HG02981 (cell line): ENCODE measurements around the gene PPP1R1B.

Experiments
- ATAC-seq: cut with Tn5 transposase; IDR thresholded peaks from one replicate; pipeline ENCODE4 v1.9.1; 2021; ENCODE audit warnings: mild to moderate bottlenecking, moderate library complexity; ENCODE audit not compliant: unreplicated experiment

PPP1R1B gene

GRCh38 chr17:39600288-39600996, 26.3 kb upstream of the PPP1R1B start:
- no peak for ATAC-seq

DNA sequence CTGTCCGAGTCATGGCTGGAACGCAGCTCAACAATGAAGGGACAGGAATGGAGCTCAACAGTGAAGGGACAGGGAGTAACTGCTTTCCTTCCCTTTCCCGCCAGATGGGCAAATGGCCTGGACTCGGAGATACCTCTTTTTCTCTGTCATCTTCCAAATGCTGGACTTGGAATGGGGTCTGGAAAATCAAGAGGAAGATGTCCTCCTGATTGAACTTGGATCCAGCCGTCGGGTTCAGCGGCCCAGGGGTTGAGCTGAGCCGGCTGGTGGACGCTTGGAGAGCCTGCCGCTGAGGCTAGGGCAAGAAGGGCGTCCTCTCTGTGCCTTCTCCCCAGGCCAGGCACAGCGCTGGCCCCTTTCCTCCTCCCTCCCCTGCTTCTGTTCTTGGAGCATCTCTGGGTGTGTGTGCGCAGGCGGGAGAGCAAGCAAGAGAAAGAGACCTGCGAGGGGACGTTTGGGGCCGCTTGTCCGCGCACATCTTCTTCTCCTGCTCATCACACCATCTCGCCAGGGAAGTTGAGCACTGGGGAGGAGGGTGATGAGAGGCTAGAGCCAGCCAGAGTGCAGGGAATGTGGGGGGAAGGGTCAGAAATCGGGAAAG, 25.7 kb upstream of the PPP1R1B start:
- ATAC-seq, result no peak

DNA sequence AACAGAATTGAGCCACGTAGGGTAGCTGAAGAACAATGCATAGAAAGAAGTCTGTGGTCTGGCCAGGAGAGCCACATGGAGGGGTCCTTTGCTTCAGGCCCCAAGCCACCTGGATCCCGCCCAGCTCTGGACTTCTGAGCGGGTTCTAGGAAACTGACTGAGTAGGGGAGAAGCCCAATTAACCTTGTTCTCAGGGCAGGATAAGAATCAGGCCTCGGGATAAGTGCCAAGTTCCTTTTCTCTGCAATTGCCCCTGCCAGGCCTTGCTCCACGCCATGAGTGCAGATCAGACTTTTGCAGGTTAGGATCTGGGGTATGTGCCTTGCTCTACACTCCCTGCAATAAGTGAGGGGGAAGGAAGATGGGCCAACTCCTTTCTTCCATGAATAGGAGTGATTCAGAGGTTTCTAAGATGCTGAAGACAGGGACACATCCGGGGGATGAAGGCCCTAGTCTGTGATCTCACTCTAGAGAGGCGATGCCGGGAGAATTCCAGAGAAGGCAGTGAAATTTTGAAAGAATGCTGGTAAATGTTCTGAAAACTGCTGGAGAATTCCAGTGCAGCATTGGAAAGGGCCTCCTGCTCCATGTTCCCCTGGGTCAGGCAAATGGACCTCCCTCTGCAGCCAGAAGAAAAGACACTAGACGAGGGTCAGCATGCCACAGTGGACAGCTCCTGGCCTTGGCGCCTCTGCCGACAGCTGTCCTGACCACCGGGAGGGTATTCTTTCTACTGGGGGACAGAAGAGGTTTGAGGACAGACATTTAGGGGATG, 24.8 kb upstream of the PPP1R1B start:
- no peak for ATAC-seq

DNA sequence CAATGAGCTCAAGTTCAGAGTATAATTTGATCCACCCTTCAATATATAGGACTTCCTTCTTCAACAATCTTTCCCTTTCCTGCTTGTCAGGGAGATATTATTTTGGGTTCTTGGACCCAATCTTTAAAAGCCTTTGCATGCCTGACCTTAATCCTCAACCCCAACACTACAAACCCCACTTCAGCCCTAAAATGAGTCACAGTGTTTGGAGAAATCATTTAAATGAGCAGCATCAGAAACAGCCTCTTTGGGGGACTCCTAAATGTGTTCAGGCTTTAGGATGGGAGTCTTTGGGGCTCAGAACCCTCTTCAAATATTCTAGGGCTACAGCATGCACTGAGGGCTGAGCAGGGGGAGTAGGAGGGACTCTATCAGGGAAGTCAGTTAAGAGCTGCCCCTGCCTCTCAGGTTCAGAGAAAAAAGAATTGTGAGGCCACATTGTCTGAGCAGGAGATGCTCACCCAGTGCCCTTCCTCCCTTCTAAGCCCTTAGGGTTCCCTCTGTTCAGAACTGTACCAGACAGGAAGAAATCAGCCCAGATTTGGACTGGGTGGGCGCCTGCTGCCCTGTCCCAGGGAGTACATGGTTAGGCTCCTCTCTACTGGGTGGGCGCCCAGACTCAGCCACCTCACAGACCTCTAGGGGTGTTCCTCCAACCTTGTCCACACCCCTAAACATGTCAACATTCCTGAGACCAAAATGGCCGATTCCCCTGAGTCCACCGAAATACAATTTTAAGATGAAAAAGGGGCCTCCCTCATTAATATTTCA, 24.0 kb upstream of the PPP1R1B start:
- ATAC-seq, result no peak

GRCh38 chr17:39603304-39604016, 23.3 kb upstream of the PPP1R1B start:
- ATAC-seq, result no peak

- no peak for ATAC-seq
Observed at GRCh38 chr17:39604911-39605491, 21.8 kb upstream of the PPP1R1B start.

DNA sequence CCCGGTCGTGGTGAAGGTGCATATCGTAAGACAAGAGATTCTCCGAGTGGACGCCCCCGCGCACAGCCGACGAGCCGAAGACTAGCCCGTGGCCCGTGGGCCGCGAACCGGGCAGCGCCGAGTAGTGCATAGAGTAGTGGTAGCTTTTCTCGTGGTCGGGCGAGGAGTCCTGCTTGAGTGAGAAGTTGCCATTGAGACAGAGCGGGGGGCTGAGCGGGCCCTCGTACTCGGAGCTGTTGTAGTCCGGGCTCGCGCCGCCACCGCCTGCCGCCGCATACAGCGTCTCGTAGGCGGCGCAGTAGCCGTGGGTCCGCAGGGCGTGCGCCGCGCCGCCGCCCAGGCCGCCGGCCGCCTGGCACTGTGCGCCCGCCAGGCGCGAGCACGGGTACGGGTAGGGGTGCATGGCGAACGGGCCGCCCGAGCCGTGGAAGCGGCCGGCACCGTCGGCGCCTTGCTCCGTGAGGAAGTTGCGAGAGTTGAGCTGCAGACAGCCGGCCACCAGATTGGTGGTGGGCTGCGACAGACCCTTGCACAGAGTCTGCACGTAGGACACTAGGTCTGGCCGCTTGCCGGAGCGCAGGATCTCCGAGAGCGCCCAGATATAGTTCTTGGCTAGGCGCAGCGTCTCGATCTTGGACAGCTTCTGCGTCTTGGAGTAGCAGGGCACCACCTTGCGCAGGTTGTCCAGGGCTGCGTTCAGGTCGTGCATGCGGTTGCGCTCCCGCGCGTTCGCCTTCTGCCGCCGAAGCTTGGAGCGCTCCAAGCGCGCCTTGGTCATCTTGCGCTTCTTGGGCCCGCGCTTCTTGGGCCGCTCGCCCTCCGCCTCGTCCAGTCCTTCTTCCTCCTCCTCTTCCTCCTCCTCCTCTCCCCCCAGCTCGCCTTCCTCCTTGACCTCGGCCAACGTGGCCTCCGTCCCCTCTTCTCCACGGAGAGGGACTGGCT, 21.0 kb upstream of the PPP1R1B start:
- ATAC-seq, result no peak

DNA sequence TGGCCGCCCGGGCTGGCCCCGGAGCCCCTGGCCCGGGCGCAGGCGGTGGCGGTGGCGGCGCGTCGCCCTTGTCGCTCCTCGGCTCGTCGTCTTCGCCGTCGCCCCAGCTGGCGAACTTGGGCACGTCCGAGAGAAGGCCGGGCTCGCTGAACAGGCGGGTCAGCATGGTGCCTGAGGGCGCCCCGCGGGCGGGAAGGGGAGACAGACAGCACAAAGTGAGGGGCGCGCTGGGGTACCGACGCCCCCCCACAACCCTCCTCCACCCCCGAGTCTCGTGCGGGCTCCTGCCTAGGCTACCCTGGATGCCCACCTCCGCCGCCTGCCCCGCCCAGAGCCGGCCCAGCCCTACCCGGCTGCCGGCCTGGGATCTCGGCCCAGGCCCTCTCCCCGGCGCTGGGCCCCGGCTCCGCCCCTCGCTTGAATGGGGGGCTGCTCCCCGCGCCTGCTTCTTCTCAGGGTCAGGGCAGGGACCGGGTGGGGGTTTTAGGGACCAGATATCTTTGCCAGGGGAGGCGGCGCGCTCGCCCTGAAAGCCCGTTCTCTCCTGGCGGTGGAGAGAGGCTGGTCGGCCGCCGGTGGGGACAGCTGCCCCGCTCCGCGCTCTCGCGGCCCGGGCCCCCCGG, 20.2 kb upstream of the PPP1R1B start:
- ATAC-seq, result no peak

DNA sequence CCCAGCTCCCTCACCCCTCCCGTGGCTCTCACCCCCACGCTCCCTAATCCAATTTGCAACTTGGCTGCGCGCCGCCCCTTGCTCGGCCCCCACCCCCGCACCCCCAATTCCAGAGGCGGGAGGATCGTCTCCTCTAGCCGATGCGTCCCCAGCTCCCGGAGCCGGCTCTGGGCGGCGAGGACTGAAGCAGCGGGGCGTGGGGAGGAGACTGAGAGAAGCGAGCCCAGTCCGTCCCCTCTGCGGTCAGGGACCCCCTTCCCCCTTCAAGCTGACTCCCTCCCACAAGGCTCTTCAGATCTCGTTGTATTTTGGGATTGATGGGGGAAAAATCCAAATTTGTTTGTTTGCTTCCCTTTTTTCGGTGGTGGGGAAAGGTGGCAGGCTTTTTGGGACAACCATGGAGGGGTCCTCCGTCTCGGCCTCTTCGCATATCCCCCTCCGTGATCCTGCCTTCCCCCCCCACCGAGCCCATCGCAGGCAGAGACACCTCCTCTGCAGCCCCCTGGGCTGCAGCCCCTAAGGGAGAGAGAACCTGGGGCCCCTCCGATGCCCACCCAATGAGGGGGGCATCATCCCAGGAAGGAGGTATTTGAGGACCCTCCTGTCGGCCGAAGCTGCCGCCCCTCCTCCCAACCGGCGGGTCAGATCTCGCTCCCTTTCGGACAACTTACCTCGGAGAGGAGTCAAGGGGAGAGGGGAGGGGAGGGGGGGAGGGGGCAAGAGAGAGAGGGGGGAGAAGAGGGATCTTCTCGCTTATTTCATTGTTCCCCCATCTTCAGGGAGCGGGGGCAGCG, 19.5 kb upstream of the PPP1R1B start:
- no peak for ATAC-seq

DNA sequence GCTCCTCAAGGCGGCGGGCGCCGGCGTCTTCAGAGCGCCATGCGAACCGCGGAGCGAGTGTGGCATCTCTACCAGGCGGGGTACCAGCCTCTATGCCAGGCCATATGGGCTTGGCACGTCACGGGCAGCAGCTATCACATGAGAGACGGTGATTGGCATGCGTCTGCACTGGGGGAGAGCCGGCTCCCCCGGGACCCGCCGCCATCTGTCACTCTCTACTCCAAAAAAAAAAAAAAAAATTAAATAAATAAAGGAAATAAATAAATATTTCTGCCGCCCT, 19.0 kb upstream of the PPP1R1B start, which contains the start of gene NEUROD2:
TSS of gene NEUROD2 (minus strand) at position 70 of the 280 bp plus-strand sequence. CDS start 1,321 bp downstream, outside the sequence.
- ATAC-seq, result no peak

GRCh38 chr17:39608142-39608981, 18.4 kb upstream of the PPP1R1B start:
- ATAC-seq, result no peak

DNA sequence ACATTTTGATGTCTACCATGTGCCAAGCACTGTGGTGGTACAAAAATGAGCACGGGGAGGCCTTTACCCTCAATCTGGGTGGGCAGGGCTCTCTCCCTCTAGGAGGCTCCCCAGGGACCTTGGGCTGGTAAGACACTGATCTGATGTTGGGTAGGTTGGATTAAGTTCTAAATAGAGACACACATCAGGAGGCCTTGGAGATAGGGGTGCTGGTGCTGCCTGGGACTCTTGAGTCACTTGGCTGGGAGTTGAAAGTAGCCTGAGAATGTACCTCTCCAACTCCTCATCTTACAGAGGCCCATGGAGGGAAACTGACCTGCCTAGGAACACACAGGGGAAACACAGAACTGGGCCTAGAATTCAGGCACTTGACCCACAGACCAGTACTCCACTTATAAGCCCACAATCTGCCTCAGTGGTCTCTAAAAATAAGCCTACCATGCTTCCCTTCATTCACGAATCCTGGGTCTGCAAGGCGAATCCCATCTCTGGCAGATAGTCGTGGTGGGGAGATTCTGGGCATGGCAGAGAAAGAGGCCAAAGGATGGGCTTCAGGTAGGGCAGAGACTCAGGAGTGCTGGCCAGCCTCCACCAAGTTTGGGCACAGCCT, 17.2 kb upstream of the PPP1R1B start:
- ATAC-seq, result no peak

- ATAC-seq, result no peak
Observed at GRCh38 chr17:39611401-39612112, 15.2 kb upstream of the PPP1R1B start.

- no peak for ATAC-seq
Observed at GRCh38 chr17:39612291-39612894, 14.4 kb upstream of the PPP1R1B start.

DNA sequence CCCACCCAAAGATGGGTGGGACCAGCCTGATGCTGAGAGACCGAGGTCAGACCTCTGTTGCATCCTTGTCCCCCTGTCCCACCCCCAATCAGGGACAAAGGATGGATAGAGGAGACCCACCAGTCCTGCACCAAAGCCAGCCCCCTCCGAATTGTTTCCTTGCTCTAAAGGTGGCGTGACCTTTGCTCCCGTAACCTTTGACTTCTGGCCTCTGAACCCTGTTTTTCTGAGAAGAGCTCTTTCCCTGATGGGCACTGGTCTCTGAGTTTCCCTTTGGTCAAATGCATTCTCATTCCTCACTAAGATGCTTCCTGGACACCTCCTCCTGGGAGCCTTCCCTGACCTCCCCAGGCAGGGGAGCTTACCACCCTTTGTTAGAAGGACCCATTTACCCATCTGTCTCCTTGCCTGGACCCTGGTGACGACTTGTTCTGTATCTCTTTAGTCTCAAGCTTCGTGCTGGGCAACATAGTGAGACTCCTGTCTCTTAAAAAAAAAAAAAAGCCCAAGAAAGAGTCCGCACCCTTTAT, 13.8 kb upstream of the PPP1R1B start:
- ATAC-seq, result no peak
